Measurements from ENCODE around the gene HMGN4. TPM values are rescaled to one million over a fixed set of nuclear protein-coding genes. Genes with fewer than 3 reads are reported as not detected.

HMGN4 gene
- polyA plus RNA-seq, 3 donors: 87.1 to 92.7 (median 90.6) TPM

GRCh38 chr6:26595669-26596269, 57.6 kb downstream of the HMGN4 start:
- DNase-seq (ENCODE audit: extremely low read depth in 1 of 11, low read depth in 9 of 11, low spot score in 4 of 11): peak; percentile 75 to 91 (median 89)

Other genes with a start within 250 kb of the HMGN4 start
- gene BTN3A2, start 173.2 kb upstream of the HMGN4 start, polyA plus RNA-seq (ENCODE audit: insufficient read length in 3 of 3): 10 to 100 TPM in 2 of 3 donors, 1 to 10 TPM in 1; 8.8 to 21.1 (median 12.8) TPM
- 10 to 100 TPM; 12.5 to 16.6 (median 14.0) TPM for gene BTN2A2, start 155.3 kb upstream of the HMGN4 start, polyA plus RNA-seq (ENCODE audit: insufficient read length in 3 of 3)
- 10 to 100 TPM; 20.2 to 32.0 (median 28.3) TPM for gene BTN3A1, start 136.1 kb upstream of the HMGN4 start, polyA plus RNA-seq (ENCODE audit: insufficient read length in 3 of 3)
- 10 to 100 TPM; 13.8 to 25.5 (median 15.0) TPM for gene BTN3A3, start 97.9 kb upstream of the HMGN4 start, polyA plus RNA-seq (ENCODE audit: insufficient read length in 3 of 3)
- 10 to 100 TPM; 27.5 to 35.5 (median 30.5) TPM for gene BTN2A1, start 80.4 kb upstream of the HMGN4 start, polyA plus RNA-seq (ENCODE audit: insufficient read length in 3 of 3)
- under 1 TPM; 0.14 to 0.23 (median 0.17) TPM for gene BTN1A1, start 38.1 kb upstream of the HMGN4 start, polyA plus RNA-seq (ENCODE audit: insufficient read length in 3 of 3)
- gene ABT1, start 58.6 kb downstream of the HMGN4 start, polyA plus RNA-seq (ENCODE audit: insufficient read length in 3 of 3): 10 to 100 TPM; 13.6 to 17.3 (median 14.8) TPM
- gene ZNF322, start 121.4 kb downstream of the HMGN4 start, polyA plus RNA-seq (ENCODE audit: insufficient read length in 3 of 3): 10 to 100 TPM; 37.2 to 44.6 (median 37.9) TPM